Endothelial cell of umbilical vein (primary cell): ENCODE results near the gene AQP2.

ENCODE experiments used
- EZH2 ChIP-seq: IDR thresholded peaks from 2 replicates; pipeline ENCODE4 v1.6.1; 2012; ENCODE audit warnings: borderline replicate concordance, low read depth, mild to moderate bottlenecking, moderate library complexity, low read length, inconsistent platforms; ENCODE audit not compliant: severe bottlenecking
- MYC ChIP-seq: IDR thresholded peaks from one replicate; pipeline ENCODE4 v1.6.1; 2011; ENCODE audit warnings: mild to moderate bottlenecking, low read depth, low read length
- POLR2A ChIP-seq: IDR thresholded peaks from 2 replicates; pipeline ENCODE4 v1.6.1; 2012; ENCODE audit warnings: low read depth, mild to moderate bottlenecking, control low read depth, low read length
- POLR2AphosphoS5 ChIP-seq: IDR thresholded peaks from 2 replicates; pipeline ENCODE4 v1.6.1; 2012; ENCODE audit warnings: low read depth, mild to moderate bottlenecking, control low read depth, low read length, moderate library complexity; ENCODE audit not compliant: insufficient read depth
- TF ChIP-seq, protein P1 (sequence below), 2 donors: IDR thresholded peaks; 1 replicate in 1 of 2; 2 replicates in 1 of 2; pipeline ENCODE4 v1.5.1; 2011; ENCODE audit warnings: low read length in 2 of 2, mild to moderate bottlenecking in 2 of 2, moderate library complexity in 2 of 2, control low read depth in 1 of 2, inconsistent platforms in 1 of 2, low read depth in 1 of 2; ENCODE audit not compliant: insufficient read depth in 1 of 2; ENCODE audit errors: extremely low read depth in 1 of 2

DNA sequence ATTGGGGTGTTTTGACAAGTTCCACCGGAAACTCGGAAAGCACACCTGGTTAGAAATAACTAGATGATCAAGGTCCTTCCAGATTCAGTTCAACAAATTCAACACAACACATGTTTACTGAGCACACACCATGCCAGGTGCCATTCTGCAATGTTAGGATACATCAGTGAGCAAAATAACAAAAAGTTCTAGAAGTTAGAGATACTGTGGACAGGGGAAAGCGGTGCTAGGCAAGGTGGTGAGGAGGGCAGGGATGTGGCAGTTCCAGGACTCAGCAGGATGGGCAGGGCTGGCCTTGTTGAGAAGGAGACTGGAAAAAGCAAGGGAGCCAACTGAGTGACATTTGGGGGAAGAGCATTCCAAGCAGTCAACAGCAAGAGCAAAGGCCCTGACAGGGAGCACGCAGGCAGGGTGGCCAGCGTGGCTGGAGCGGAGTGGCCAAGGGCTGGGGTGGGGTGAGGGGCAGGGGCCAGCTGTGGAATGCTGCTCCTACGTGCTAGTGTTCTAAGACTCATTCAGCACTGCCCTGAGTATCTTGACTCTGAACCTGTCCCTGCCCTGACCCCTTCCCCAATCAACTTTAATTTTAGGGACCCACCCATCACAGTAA is 27.4 kb upstream of the AQP2 start:
- TF ChIP-seq, protein P1, sequence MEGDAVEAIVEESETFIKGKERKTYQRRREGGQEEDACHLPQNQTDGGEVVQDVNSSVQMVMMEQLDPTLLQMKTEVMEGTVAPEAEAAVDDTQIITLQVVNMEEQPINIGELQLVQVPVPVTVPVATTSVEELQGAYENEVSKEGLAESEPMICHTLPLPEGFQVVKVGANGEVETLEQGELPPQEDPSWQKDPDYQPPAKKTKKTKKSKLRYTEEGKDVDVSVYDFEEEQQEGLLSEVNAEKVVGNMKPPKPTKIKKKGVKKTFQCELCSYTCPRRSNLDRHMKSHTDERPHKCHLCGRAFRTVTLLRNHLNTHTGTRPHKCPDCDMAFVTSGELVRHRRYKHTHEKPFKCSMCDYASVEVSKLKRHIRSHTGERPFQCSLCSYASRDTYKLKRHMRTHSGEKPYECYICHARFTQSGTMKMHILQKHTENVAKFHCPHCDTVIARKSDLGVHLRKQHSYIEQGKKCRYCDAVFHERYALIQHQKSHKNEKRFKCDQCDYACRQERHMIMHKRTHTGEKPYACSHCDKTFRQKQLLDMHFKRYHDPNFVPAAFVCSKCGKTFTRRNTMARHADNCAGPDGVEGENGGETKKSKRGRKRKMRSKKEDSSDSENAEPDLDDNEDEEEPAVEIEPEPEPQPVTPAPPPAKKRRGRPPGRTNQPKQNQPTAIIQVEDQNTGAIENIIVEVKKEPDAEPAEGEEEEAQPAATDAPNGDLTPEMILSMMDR (IDR thresholded peaks at IDR 0.05; ENCODE audit: extremely low read depth in 1 of 2, insufficient read depth in 1 of 2, low read depth in 1 of 2, low read length in 2 of 2): no peak
- TF ChIP-seq EZH2 (no peak), POLR2A (no peak), POLR2AphosphoS5 (no peak), MYC (no peak)
